Subcutaneous abdominal adipose tissue (tissue), 5 donors: ENCODE results near the gene BGN.

Experiments
- H3K27ac ChIP-seq: one replicate; pipeline ENCODE4 v1.7.0; 2013; ENCODE audit warnings: low read depth, mild to moderate bottlenecking, inconsistent platforms, low read length, moderate library complexity
- H3K27me3 ChIP-seq, 5 donors: one replicate each; pipeline ENCODE4 v1.7.0; 2013; ENCODE audit warnings: low read length in 5 of 5, inconsistent platforms in 1 of 5; ENCODE audit not compliant: control insufficient read depth in 5 of 5, insufficient read depth in 4 of 5
- H3K36me3 ChIP-seq, 5 donors: one replicate each; pipeline ENCODE4 v1.7.0; 2013; ENCODE audit warnings: low read length in 5 of 5; ENCODE audit not compliant: control insufficient read depth in 5 of 5, insufficient read depth in 5 of 5
- H3K4me1 ChIP-seq, 5 donors: one replicate each; pipeline ENCODE4 v1.7.0; 2013; ENCODE audit warnings: low read length in 5 of 5, mild to moderate bottlenecking in 3 of 5, moderate library complexity in 1 of 5; ENCODE audit not compliant: control insufficient read depth in 5 of 5, insufficient read depth in 5 of 5
- H3K4me3 ChIP-seq, 5 donors: one replicate each; pipeline ENCODE4 v1.7.0; 2013; ENCODE audit warnings: low read length in 5 of 5, low read depth in 1 of 5
- H3K9ac ChIP-seq, 5 donors: one replicate each; pipeline ENCODE4 v1.7.0; 2013; ENCODE audit warnings: low read length in 5 of 5, mild to moderate bottlenecking in 4 of 5, moderate library complexity in 3 of 5
- H3K9me3 ChIP-seq, 5 donors: one replicate each; pipeline ENCODE4 v1.7.0; 2013; ENCODE audit warnings: low read length in 5 of 5; ENCODE audit not compliant: control insufficient read depth in 5 of 5
- donor health status: healthy.
- donor health status: healthy.
- donor health status: healthy.
- donor health status: healthy.
- donor health status: healthy.

BGN gene

DNA sequence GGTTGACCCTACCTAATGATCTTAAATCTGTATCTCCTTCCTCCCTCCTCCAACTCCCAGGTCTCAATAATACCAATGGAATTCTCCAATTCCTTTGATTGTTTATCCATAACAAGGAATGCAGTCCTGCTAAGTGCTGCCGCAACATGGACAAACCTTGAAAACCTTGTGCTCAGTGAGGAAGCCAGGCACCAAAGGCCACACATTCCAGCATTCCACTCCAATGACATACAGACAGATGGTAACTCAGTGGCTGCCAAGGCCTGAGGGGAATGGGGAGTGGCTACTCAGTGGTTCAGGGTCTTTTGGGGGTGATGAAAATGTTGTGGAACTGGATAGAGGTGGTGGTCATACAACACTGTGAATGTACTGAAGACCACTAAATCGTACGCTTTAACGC, 34.8 kb upstream of the BGN start:
- Histone ChIP-seq H3K4me1 (peaks cover 0 to 8% (median 0%) of the 10 kb centered on the region in 5 donors), H3K9me3 (peaks cover 0 to 7% (median 0%) of the 10 kb centered on the region in 5 donors), H3K27me3 (peaks cover 7 to 19% (median 15%) of the 10 kb centered on the region in 5 donors), H3K27ac (no peak overlapping the region), H3K36me3 (peaks cover 0 to 46% (median 16%) of the 10 kb centered on the region in 5 donors), H3K9ac (no peak overlapping the region), H3K4me3 (no peak overlapping the region)

DNA sequence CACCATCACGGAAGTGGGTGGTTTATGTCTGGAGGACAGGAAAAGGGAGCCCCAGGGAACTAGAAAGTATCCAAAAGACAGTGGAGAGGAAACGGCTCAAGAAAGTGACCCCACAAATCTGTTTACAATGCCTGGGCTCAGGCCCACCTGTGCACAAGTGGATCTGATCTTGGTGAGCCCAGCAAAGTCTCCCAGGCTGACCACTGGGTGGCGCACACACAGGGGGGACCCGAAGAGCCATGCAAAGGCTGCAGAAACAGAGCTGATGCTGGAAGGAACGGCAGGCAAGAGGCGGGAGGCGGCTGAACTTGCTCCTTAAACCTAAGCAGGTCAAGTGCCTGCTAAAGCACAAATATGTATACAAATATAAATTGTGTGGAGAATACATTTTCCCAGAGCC, 34.0 kb upstream of the BGN start:
- Histone ChIP-seq H3K9ac (no peak overlapping the region), H3K4me3 (no peak overlapping the region), H3K27ac (no peak overlapping the region), H3K36me3 (peaks cover 0 to 44% (median 13%) of the 10 kb centered on the region in 5 donors), H3K9me3 (peaks cover 0 to 7% (median 0%) of the 10 kb centered on the region in 5 donors), H3K27me3 (peaks cover 7 to 19% (median 15%) of the 10 kb centered on the region in 5 donors), H3K4me1 (peaks cover 0 to 13% (median 4%) of the 10 kb centered on the region in 5 donors)

DNA sequence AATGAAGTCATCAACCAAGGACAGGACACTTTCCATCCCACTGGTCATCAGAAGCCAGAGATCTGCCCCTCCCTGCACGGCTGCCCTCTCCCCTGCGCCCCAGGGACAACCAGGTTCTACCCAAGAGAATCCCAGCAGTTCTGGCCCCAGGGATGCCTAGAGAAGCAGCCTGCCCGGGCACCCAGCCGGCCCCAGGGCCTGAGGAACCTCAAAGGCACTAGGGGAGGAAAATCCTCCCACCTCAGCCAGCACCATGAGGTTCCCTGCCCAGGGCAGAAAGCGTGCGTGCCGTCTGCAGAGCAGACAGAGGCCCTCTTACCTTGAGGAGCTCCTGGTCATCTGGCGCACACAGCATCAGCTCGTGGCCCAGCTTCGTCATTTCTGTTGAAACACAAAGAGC, 32.5 kb upstream of the BGN start:
- no peak overlapping the region for H3K27ac ChIP-seq
- no peak overlapping the region for H3K9ac ChIP-seq
- peaks cover 0 to 14% (median 7%) of the 10 kb centered on the region in 5 donors for H3K27me3 ChIP-seq
- no peak overlapping the region for H3K4me3 ChIP-seq
- H3K36me3 ChIP-seq, result peaks cover 0 to 36% (median 8%) of the 10 kb centered on the region in 5 donors
- H3K4me1 ChIP-seq, result peaks cover 0 to 16% (median 4%) of the 10 kb centered on the region in 5 donors
- H3K9me3 ChIP-seq, result peaks cover 0 to 7% (median 0%) of the 10 kb centered on the region in 5 donors

DNA sequence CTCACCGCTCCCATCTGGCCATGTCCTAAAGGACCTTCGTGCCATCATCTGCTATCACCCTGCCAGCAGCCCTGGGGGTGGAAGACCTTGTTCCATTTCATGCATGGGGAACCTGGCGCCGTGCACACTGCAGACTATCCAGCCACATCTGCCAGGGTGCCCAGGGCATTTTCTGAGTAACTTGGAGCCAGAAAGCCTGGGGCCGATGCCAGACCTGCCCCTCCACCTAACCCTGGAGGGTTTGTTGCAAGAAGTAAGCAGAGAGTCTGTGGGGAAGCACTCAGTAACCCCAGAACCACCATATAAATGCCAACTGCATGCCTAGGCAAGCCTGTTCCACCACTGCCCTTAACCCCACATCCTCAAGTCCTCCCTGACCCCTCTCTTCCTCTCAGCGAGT, 31.7 kb upstream of the BGN start:
- Histone ChIP-seq H3K4me1 (peaks cover 0 to 20% (median 6%) of the 10 kb centered on the region in 5 donors), H3K27me3 (peaks cover 3 to 13% (median 5%) of the 10 kb centered on the region in 5 donors), H3K9me3 (peaks cover 0 to 7% (median 0%) of the 10 kb centered on the region in 5 donors), H3K27ac (no peak overlapping the region), H3K36me3 (peaks cover 0 to 40% (median 8%) of the 10 kb centered on the region in 5 donors), H3K4me3 (no peak overlapping the region), H3K9ac (no peak overlapping the region)

DNA sequence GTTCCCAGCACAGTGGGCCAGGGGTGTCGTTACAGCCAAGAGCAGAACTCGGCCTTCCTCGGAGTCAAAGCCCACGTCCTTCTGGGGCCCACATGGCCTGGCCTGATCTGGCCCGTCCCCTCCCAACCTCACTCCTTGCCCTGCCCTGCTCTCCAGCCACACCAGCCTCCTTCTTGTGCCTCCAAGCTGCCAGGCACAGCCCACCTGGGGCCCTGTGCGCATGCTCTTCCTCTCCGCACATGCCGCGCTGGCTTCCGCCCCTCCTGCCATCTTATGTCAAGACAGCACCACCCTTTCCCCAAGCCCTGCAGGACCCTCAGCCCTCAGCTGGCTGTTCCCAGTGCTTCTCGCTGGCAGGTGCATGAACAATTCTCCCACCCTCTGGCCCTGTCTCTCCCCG, 31.2 kb upstream of the BGN start:
- H3K27me3 ChIP-seq, result peaks cover 3 to 15% (median 5%) of the 10 kb centered on the region in 5 donors
- H3K9ac ChIP-seq, result no peak overlapping the region

DNA sequence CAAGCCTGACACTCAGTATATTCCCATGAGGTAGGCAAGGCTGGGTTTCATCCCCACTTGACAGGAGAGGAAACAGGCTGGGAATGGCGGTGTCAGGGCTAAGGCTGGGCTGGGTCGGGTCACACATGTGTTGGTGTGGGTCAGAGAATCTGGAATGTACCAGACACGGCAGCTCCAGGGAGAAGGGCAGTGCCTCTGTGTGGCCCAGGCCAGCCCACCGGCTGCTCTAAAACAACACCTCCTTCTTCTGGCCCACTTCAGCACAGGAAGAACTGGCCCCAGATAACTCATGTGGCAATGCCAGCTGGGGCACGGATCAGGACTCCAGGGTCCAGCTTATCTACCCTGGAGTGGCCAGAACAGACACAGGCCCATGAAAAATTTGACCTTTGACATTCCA, 30.7 kb upstream of the BGN start:
- H3K27ac ChIP-seq, result no peak overlapping the region
- H3K9ac ChIP-seq, result no peak overlapping the region
- no peak overlapping the region for H3K4me3 ChIP-seq
- peaks cover 0 to 37% (median 8%) of the 10 kb centered on the region in 5 donors for H3K36me3 ChIP-seq
- H3K27me3 ChIP-seq, result peaks cover 3 to 16% (median 5%) of the 10 kb centered on the region in 5 donors
- H3K4me1 ChIP-seq, result peaks cover 0 to 30% (median 11%) of the 10 kb centered on the region in 5 donors
- H3K9me3 ChIP-seq, result peaks cover 0 to 7% (median 0%) of the 10 kb centered on the region in 5 donors

More for the DNA sequence above, 31.2 kb upstream of the BGN start:
- Histone ChIP-seq H3K9me3 (peaks cover 0 to 7% (median 0%) of the 10 kb centered on the region in 5 donors), H3K27ac (no peak overlapping the region), H3K4me3 (no peak overlapping the region), H3K4me1 (peaks cover 0 to 24% (median 9%) of the 10 kb centered on the region in 5 donors), H3K36me3 (peaks cover 0 to 38% (median 8%) of the 10 kb centered on the region in 5 donors)

DNA sequence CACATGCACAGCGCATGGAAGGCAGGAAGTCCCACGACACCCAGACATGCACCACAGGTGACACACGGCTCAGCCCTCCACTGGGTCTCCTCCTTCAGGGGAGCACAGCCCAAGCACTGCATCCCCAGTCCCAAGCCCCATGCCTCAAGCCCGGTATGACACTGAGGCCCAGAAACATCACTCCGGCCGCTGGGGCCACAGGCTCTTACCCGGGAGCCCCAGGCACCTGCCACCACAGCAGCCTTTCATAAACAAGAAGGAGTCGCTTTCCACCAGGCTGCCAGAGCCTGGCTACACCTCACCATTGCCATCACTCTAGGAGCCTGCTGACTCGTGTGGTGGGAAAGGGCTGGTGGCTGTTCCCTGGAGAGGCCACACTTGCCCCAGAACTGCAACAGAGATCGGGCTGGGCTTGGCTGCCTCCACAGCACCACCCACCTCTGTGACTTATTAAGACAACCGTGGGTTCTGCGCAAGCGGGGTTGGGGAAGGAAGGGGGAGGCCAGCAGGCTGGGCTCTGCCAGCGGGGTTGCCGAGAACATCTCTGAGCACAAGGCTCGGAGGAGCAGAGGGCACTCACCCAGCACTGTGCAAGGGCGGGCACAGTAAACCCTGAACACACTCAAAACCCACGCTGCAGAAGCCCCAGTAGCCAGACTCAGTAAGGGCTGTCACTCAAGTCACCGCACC, 28.9 kb upstream of the BGN start:
- no peak overlapping the region for H3K27ac ChIP-seq
- peaks cover 3 to 16% (median 8%) of the 10 kb centered on the region in 5 donors for H3K27me3 ChIP-seq
- peaks cover 0 to 40% (median 21%) of the 10 kb centered on the region in 5 donors for H3K4me1 ChIP-seq
- peaks cover 0 to 4% (median 0%) of the 10 kb centered on the region in 5 donors for H3K9me3 ChIP-seq
- H3K9ac ChIP-seq, result no peak overlapping the region
- peaks cover 0 to 34% (median 8%) of the 10 kb centered on the region in 5 donors for H3K36me3 ChIP-seq
- H3K4me3 ChIP-seq, result no peak overlapping the region

DNA sequence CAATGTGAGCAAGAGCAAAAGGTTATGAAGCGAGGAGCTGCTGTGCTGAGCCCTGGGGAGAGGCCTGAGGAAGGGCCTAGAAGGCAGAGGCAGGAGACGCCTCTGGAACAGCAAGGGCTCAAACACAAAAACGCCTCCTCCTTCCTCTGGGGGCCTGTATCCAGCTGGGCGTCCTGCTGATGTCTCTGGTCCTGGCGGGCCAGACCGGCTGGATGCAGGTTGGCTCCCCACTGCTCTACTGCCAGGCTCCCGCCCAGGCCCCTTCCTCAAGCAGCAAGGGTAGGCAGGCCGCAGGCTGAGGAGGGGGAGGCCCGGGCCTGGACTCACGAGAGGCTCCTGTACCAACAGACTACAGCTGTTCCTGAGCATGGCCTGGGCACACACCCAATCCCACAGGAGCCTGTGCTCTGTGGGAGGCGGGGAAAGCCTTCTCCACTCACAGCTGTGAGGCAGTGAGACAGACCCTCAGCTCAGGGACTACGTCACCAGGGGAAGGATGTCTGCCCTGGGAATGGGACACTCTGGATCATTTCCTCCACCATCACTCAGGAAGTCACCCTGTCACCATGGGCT, 26.7 kb upstream of the BGN start:
- no peaks in the 10 kb centered on the region for H3K9me3 ChIP-seq
- H3K4me1 ChIP-seq, result peaks cover 0 to 40% (median 25%) of the 10 kb centered on the region in 5 donors
- no peak overlapping the region for H3K4me3 ChIP-seq
- H3K9ac ChIP-seq, result peak overlapping the region in 1 of 5 donors; percentile 28
- no peak overlapping the region for H3K27ac ChIP-seq
- peaks cover 3 to 16% (median 5%) of the 10 kb centered on the region in 5 donors for H3K27me3 ChIP-seq
- H3K36me3 ChIP-seq, result peaks cover 0 to 26% (median 8%) of the 10 kb centered on the region in 5 donors

DNA sequence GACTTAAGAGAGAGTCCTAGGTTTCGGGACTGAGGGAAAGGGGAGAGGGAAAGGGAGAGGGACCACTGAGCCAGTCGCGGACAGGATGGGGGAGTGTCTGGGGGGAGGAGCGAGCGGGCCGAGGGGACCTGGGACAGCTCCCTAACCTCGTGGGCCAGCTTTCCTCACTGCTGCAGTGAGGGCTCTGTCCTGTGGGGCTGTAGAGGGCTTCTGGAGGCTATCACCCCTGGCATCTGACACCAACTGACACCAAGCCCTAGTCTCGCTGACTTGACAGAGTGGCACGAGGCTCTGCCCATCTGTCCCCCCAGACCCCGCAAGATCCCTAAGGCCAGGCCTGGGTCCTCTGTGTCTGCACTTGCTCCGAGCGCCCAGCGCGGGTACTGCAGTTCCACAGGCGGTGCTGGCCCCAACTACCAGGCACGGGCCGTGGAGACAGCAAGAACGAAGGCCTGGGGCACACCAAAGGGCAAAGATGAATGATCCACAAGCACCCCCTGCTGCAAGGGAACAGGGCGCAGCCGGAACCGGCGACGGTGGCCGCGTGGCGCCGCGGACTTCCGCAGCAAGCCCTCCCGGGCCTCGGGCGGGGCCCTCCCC, 24.9 kb upstream of the BGN start:
- Histone ChIP-seq H3K9ac (peak overlapping the region in 4 of 5 donors; percentile 55 to 75 (median 68)), H3K27ac (no peak overlapping the region), H3K9me3 (no peaks in the 10 kb centered on the region), H3K36me3 (peaks cover 0 to 15% (median 3%) of the 10 kb centered on the region in 5 donors), H3K4me3 (peak overlapping the region; percentile 65 to 73 (median 70)), H3K4me1 (peaks cover 0 to 33% (median 27%) of the 10 kb centered on the region in 5 donors), H3K27me3 (peaks cover 3 to 10% (median 5%) of the 10 kb centered on the region in 5 donors)
